ENCODE data around the gene GPR85. TPM values are rescaled to one million over a fixed set of nuclear protein-coding genes. Genes with fewer than 3 reads are reported as not detected.

Gene GPR85
- total RNA-seq (not detected), polyA plus RNA-seq (not detected)

GRCh38 chr7:113086431-113086888, at the start of gene GPR85:
GPR85 (minus strand) TSS chr7:113086827; CDS start chr7:113084721, 2,106 bp downstream.
- H3K36me3 Mint-ChIP-seq: no peaks in the 10 kb centered on the region
- Histone ChIP-seq H3K4me1 (ENCODE audit: control insufficient read depth, insufficient read depth, low read length, poor library complexity, severe bottlenecking) (no peaks in the 10 kb centered on the region), H3K27ac (ENCODE audit: insufficient read depth, low read length, poor library complexity, severe bottlenecking) (no peak within 1 kb of the TSS), H3K9me3 (ENCODE audit: control insufficient read depth in 2 of 2, low read length in 2 of 2) (no peaks in the 10 kb centered on the region), H3K36me3 (ENCODE audit: control insufficient read depth, insufficient read depth, low read length) (no peaks in the 10 kb centered on the region), H3K4me3 (ENCODE audit: low read depth, low read length) (no peak within 1 kb of the TSS), H3K27me3 (ENCODE audit: control insufficient read depth, insufficient read depth, low read length) (peaks cover 24% of the 10 kb centered on the region)
- no peak within 1 kb of the TSS for H3K27ac Mint-ChIP-seq
- H3K4me1 Mint-ChIP-seq: peaks cover 0 to 8% (median 1%) of the 10 kb centered on the region in 4 donors
- peaks cover 65% of the 10 kb centered on the region for H3K27me3 Mint-ChIP-seq
- ATAC-seq (ENCODE audit: low read depth in 2 of 2) (peak in 1 of 2 donors; percentile 43), DNase-seq (peak in 2 of 3 donors; percentile 24 to 26)
- peaks cover 0 to 2% (median 0%) of the 10 kb centered on the region in 7 donors for H3K9me3 Mint-ChIP-seq
- peak within 1 kb of the TSS in 2 of 4 donors; percentile 38 to 48 for H3K4me3 Mint-ChIP-seq

DNA sequence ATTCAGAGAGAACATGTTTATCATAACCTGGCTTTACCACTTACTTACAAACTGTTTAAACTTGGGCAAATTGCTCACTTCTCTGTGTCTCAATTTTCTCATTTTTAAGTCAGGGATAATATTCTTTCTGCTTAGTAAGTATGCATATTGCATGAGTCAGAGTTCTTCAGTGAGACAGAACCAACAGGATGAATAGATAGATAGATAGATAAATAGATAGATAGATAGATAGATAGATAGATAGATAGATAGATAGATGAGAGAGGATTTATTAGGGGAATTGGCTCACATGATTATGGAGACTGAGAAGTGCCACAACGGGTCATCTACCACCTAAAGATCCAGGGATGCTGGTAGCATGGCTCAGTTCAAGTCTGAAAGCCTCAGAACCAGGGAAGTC, 47.4 kb upstream of the GPR85 start:
- Mint-ChIP-seq H3K36me3 (no peaks in the 10 kb centered on the region), H3K4me3 (no peak overlapping the region), H3K9me3 (peaks cover 0 to 2% (median 0%) of the 10 kb centered on the region in 7 donors), H3K27me3 (no peaks in the 10 kb centered on the region), H3K4me1 (no peaks in the 10 kb centered on the region), H3K27ac (no peak overlapping the region)
- DNase-seq (no peak), ATAC-seq (ENCODE audit: low read depth in 2 of 2) (no peak)
- no peaks in the 10 kb centered on the region for H3K9me3 ChIP-seq (ENCODE audit: control insufficient read depth in 2 of 2, low read length in 2 of 2)
- no peak overlapping the region for H3K27ac ChIP-seq (ENCODE audit: insufficient read depth, low read length, poor library complexity, severe bottlenecking)
- no peak overlapping the region for H3K4me3 ChIP-seq (ENCODE audit: low read depth, low read length)
- peaks cover 5% of the 10 kb centered on the region for H3K27me3 ChIP-seq (ENCODE audit: control insufficient read depth, insufficient read depth, low read length)
- no peaks in the 10 kb centered on the region for H3K36me3 ChIP-seq (ENCODE audit: control insufficient read depth, insufficient read depth, low read length)
- H3K4me1 ChIP-seq (ENCODE audit: control insufficient read depth, insufficient read depth, low read length, poor library complexity, severe bottlenecking): no peaks in the 10 kb centered on the region

DNA sequence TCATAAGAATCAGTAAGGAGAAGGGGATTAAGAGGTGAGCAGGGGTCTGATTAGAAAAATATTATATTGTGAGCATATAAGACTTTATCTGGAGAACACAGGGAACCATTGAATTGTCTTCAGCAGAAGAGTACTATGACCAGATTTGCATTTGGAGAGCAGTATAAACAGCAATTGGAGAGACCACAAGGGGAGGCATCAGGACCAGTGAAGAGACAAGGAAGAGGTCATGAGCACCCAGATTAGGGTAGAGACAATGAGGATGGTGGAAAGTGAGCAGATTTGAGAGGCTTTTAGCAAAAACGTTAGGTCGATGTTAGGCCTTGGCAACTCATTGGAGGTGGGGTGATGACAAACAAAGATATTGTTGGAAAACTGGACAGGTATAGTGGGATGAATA, 44.7 kb upstream of the GPR85 start:
- Mint-ChIP-seq H3K36me3 (no peaks in the 10 kb centered on the region), H3K4me3 (no peak overlapping the region), H3K4me1 (no peaks in the 10 kb centered on the region), H3K27ac (no peak overlapping the region), H3K27me3 (no peaks in the 10 kb centered on the region), H3K9me3 (peaks cover 0 to 2% (median 0%) of the 10 kb centered on the region in 7 donors)
- no peak for DNase-seq
- no peak for ATAC-seq (ENCODE audit: low read depth in 2 of 2)
- H3K27me3 ChIP-seq (ENCODE audit: control insufficient read depth, insufficient read depth, low read length): peaks cover 3% of the 10 kb centered on the region
- no peaks in the 10 kb centered on the region for H3K4me1 ChIP-seq (ENCODE audit: control insufficient read depth, insufficient read depth, low read length, poor library complexity, severe bottlenecking)
- H3K27ac ChIP-seq (ENCODE audit: insufficient read depth, low read length, poor library complexity, severe bottlenecking): no peak overlapping the region
- H3K4me3 ChIP-seq (ENCODE audit: low read depth, low read length): no peak overlapping the region
- H3K36me3 ChIP-seq (ENCODE audit: control insufficient read depth, insufficient read depth, low read length): no peaks in the 10 kb centered on the region
- H3K9me3 ChIP-seq (ENCODE audit: control insufficient read depth in 2 of 2, low read length in 2 of 2): no peaks in the 10 kb centered on the region

GRCh38 chr7:113128031-113128430, 41.4 kb upstream of the GPR85 start:
- H3K4me1 Mint-ChIP-seq: no peaks in the 10 kb centered on the region

DNA sequence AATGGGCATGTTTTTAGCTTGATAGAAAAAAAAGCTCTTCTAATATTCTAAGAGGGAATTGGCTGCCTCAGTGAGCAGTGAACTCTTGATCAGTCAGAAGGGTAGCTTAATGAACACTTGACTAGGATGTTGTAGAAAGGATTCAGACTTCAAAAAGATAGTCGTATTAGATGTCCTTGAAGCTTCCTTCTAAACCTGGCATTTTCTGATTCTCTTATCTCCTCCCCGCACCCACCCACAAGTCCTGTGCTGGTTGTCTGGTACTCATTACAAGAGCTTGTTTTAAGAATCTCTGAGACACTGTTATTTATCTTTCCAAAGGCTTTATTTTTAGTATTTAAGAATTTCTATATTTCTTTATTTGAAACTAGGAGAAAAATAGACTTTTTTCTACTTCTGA, 39.1 kb upstream of the GPR85 start:
- H3K4me3 ChIP-seq (ENCODE audit: low read depth, low read length): no peak overlapping the region
- no peak for ATAC-seq (ENCODE audit: low read depth in 2 of 2)
- no peaks in the 10 kb centered on the region for H3K27me3 Mint-ChIP-seq
- no peak for DNase-seq
- no peaks in the 10 kb centered on the region for H3K9me3 ChIP-seq (ENCODE audit: control insufficient read depth in 2 of 2, low read length in 2 of 2)
- no peaks in the 10 kb centered on the region for H3K27me3 ChIP-seq (ENCODE audit: control insufficient read depth, insufficient read depth, low read length)
- H3K27ac Mint-ChIP-seq: no peak overlapping the region
- no peak overlapping the region for H3K4me3 Mint-ChIP-seq
- no peak overlapping the region for H3K27ac ChIP-seq (ENCODE audit: insufficient read depth, low read length, poor library complexity, severe bottlenecking)
- H3K4me1 ChIP-seq (ENCODE audit: control insufficient read depth, insufficient read depth, low read length, poor library complexity, severe bottlenecking): no peaks in the 10 kb centered on the region
- no peaks in the 10 kb centered on the region for H3K36me3 ChIP-seq (ENCODE audit: control insufficient read depth, insufficient read depth, low read length)
- H3K4me1 Mint-ChIP-seq: no peaks in the 10 kb centered on the region
- H3K9me3 Mint-ChIP-seq: peaks cover 0 to 2% (median 0%) of the 10 kb centered on the region in 7 donors
- no peaks in the 10 kb centered on the region for H3K36me3 Mint-ChIP-seq

More at GRCh38 chr7:113128031-113128430, 41.4 kb upstream of the GPR85 start:
- Histone ChIP-seq H3K36me3 (ENCODE audit: control insufficient read depth, insufficient read depth, low read length) (no peaks in the 10 kb centered on the region), H3K9me3 (ENCODE audit: control insufficient read depth in 2 of 2, low read length in 2 of 2) (no peaks in the 10 kb centered on the region), H3K27me3 (ENCODE audit: control insufficient read depth, insufficient read depth, low read length) (peaks cover 3% of the 10 kb centered on the region), H3K4me3 (ENCODE audit: low read depth, low read length) (no peak overlapping the region), H3K4me1 (ENCODE audit: control insufficient read depth, insufficient read depth, low read length, poor library complexity, severe bottlenecking) (no peaks in the 10 kb centered on the region), H3K27ac (ENCODE audit: insufficient read depth, low read length, poor library complexity, severe bottlenecking) (no peak overlapping the region)
- ATAC-seq (ENCODE audit: low read depth in 2 of 2) (no peak), DNase-seq (no peak)
- Mint-ChIP-seq H3K27ac (no peak overlapping the region), H3K4me3 (no peak overlapping the region), H3K9me3 (peaks cover 0 to 2% (median 0%) of the 10 kb centered on the region in 7 donors), H3K36me3 (no peaks in the 10 kb centered on the region), H3K27me3 (no peaks in the 10 kb centered on the region)

GRCh38 chr7:113122744-113123143, 36.1 kb upstream of the GPR85 start:
- ATAC-seq (ENCODE audit: low read depth in 2 of 2): no peak
- no peaks in the 10 kb centered on the region for H3K27me3 ChIP-seq (ENCODE audit: control insufficient read depth, insufficient read depth, low read length)
- H3K4me3 ChIP-seq (ENCODE audit: low read depth, low read length): no peak overlapping the region
- no peaks in the 10 kb centered on the region for H3K9me3 ChIP-seq (ENCODE audit: control insufficient read depth in 2 of 2, low read length in 2 of 2)
- H3K4me1 Mint-ChIP-seq: peaks cover 7 to 23% (median 10%) of the 10 kb centered on the region in 4 donors
- H3K4me1 ChIP-seq (ENCODE audit: control insufficient read depth, insufficient read depth, low read length, poor library complexity, severe bottlenecking): peaks cover 11% of the 10 kb centered on the region
- H3K27ac ChIP-seq (ENCODE audit: insufficient read depth, low read length, poor library complexity, severe bottlenecking): no peak overlapping the region
- peaks cover 0 to 6% (median 0%) of the 10 kb centered on the region in 7 donors for H3K9me3 Mint-ChIP-seq
- peak overlapping the region in 1 of 3 donors; percentile 2 for H3K27ac Mint-ChIP-seq
- H3K4me3 Mint-ChIP-seq: peak overlapping the region in 1 of 4 donors; percentile 17
- no peak for DNase-seq
- H3K36me3 Mint-ChIP-seq: peaks cover under 1% of the 10 kb centered on the region
- peaks cover 6% of the 10 kb centered on the region for H3K27me3 Mint-ChIP-seq
- H3K36me3 ChIP-seq (ENCODE audit: control insufficient read depth, insufficient read depth, low read length): no peaks in the 10 kb centered on the region

DNA sequence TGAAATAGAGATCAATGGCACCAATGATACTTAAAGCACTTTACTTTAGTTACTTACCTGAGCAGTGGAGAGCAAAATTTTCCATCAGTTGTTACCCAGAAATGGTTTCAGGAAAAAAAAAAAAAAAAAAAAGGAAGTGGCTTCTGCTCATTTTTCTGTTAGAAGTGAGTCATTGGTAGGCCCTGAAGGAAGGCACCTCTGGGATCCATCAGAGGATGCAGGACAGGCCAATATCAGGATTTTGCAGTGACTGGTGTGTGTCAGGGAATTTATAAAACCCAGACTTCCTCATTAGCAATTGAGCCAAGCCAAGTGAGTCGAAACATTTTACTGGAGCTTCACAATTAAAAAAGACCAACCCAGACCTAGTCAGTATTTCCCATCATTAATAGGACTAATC, 34.0 kb upstream of the GPR85 start:
- H3K36me3 ChIP-seq (ENCODE audit: control insufficient read depth, insufficient read depth, low read length): peaks cover 5% of the 10 kb centered on the region
- peaks cover 6% of the 10 kb centered on the region for H3K27me3 Mint-ChIP-seq
- no peaks in the 10 kb centered on the region for H3K9me3 ChIP-seq (ENCODE audit: control insufficient read depth in 2 of 2, low read length in 2 of 2)
- H3K27me3 ChIP-seq (ENCODE audit: control insufficient read depth, insufficient read depth, low read length): no peaks in the 10 kb centered on the region
- no peak overlapping the region for H3K27ac Mint-ChIP-seq
- ATAC-seq (ENCODE audit: low read depth in 2 of 2) (no peak), DNase-seq (no peak)
- no peak overlapping the region for H3K4me3 ChIP-seq (ENCODE audit: low read depth, low read length)
- H3K27ac ChIP-seq (ENCODE audit: insufficient read depth, low read length, poor library complexity, severe bottlenecking): no peak overlapping the region
- peak overlapping the region in 2 of 4 donors; percentile 23 to 30 for H3K4me3 Mint-ChIP-seq
- H3K9me3 Mint-ChIP-seq: peaks cover 0 to 6% (median 0%) of the 10 kb centered on the region in 7 donors
- H3K36me3 Mint-ChIP-seq: peaks cover 7% of the 10 kb centered on the region
- H3K4me1 Mint-ChIP-seq: peaks cover 9 to 28% (median 18%) of the 10 kb centered on the region in 4 donors
- H3K4me1 ChIP-seq (ENCODE audit: control insufficient read depth, insufficient read depth, low read length, poor library complexity, severe bottlenecking): peaks cover 13% of the 10 kb centered on the region

GRCh38 chr7:113119429-113119828, 32.8 kb upstream of the GPR85 start:
- Mint-ChIP-seq H3K4me3 (peak overlapping the region; percentile 88 to 99 (median 97)), H3K9me3 (peaks cover 0 to 6% (median 0%) of the 10 kb centered on the region in 7 donors), H3K27ac (peak overlapping the region in 1 of 3 donors; percentile 97), H3K36me3 (peaks cover 11% of the 10 kb centered on the region), H3K27me3 (peaks cover 6% of the 10 kb centered on the region), H3K4me1 (peaks cover 15 to 32% (median 22%) of the 10 kb centered on the region in 4 donors)
- DNase-seq (no peak), ATAC-seq (ENCODE audit: low read depth in 2 of 2) (no peak)
- Histone ChIP-seq H3K9me3 (ENCODE audit: control insufficient read depth in 2 of 2, low read length in 2 of 2) (no peaks in the 10 kb centered on the region), H3K27me3 (ENCODE audit: control insufficient read depth, insufficient read depth, low read length) (no peaks in the 10 kb centered on the region), H3K36me3 (ENCODE audit: control insufficient read depth, insufficient read depth, low read length) (peaks cover 5% of the 10 kb centered on the region), H3K27ac (ENCODE audit: insufficient read depth, low read length, poor library complexity, severe bottlenecking) (no peak overlapping the region), H3K4me1 (ENCODE audit: control insufficient read depth, insufficient read depth, low read length, poor library complexity, severe bottlenecking) (peaks cover 13% of the 10 kb centered on the region), H3K4me3 (ENCODE audit: low read depth, low read length) (peak overlapping the region; percentile 99)
